ENCODE results near the gene RPL27A.
"Not testable (repeated sequence)": the region's sequence is repeated elsewhere in the genome, so short reads cannot be mapped to it uniquely, and the experiment has no call there.

The RPL27A gene

GRCh38 chr11:8682303-8683114 lies at the start of gene RPL27A, which contains the start of gene TRIM66:
Gene RPL27A (plus strand): TSS chr11:8682792. CDS start chr11:8682814, 22 bp downstream.
Gene TRIM66 (minus strand): TSS chr11:8682665. CDS start chr11:8672274, 10,391 bp downstream.
- DNase-seq: peak; percentile 95

GRCh38 chr11:8634498-8634897 lies 48.1 kb upstream of the RPL27A start:
- no peak for DNase-seq

- DNase-seq: no peak
These were observed 46.5 kb upstream of the RPL27A start for GRCh38 chr11:8636127-8636526.

GRCh38 chr11:8638300-8638699 lies 44.3 kb upstream of the RPL27A start:
- no peak for DNase-seq

- no peak for DNase-seq
These were observed 42.9 kb upstream of the RPL27A start for GRCh38 chr11:8639655-8640054.

GRCh38 chr11:8640267-8640906 lies 42.2 kb upstream of the RPL27A start:
- DNase-seq: no peak

GRCh38 chr11:8641332-8641731 lies 41.3 kb upstream of the RPL27A start:
- DNase-seq: no peak

GRCh38 chr11:8642196-8642841 lies 40.3 kb upstream of the RPL27A start:
- no peak for DNase-seq

- no peak for DNase-seq
These were observed 35.7 kb upstream of the RPL27A start for GRCh38 chr11:8646873-8647272.

GRCh38 chr11:8649361-8649760 lies 33.2 kb upstream of the RPL27A start:
- DNase-seq: no peak

- DNase-seq: no peak
These were observed 32.1 kb upstream of the RPL27A start for GRCh38 chr11:8650401-8650990.

GRCh38 chr11:8652140-8652539 lies 30.5 kb upstream of the RPL27A start:
- DNase-seq: no peak

- no peak for DNase-seq
These were observed 28.1 kb upstream of the RPL27A start for GRCh38 chr11:8654503-8654902.

GRCh38 chr11:8656291-8656690 lies 26.3 kb upstream of the RPL27A start:
- no peak for DNase-seq

GRCh38 chr11:8658321-8659057 lies 24.1 kb upstream of the RPL27A start:
- no peak for DNase-seq

GRCh38 chr11:8661001-8661795 lies 21.4 kb upstream of the RPL27A start:
- DNase-seq: no peak

GRCh38 chr11:8665222-8665621 lies 17.4 kb upstream of the RPL27A start:
- no peak for DNase-seq

GRCh38 chr11:8670081-8670480 lies 12.5 kb upstream of the RPL27A start:
- not testable (repeated sequence) for DNase-seq

- DNase-seq: no peak
These were observed 11.4 kb upstream of the RPL27A start for GRCh38 chr11:8671193-8671612.

GRCh38 chr11:8671651-8672062 lies 10.9 kb upstream of the RPL27A start:
- no peak for DNase-seq

- DNase-seq: no peak
These were observed 10.2 kb upstream of the RPL27A start for GRCh38 chr11:8672346-8672745.

- DNase-seq: no peak
These were observed 7.7 kb upstream of the RPL27A start for GRCh38 chr11:8674859-8675258.
